ENCODE data around the gene CNNM4. TPM values are rescaled to one million over a fixed set of nuclear protein-coding genes. Genes with fewer than 3 reads are reported as not detected.

CNNM4 gene
- total RNA-seq, 1 donor from 2014 or later = 2.4 TPM

GRCh38 chr2:96815326-96816126 lies 54.8 kb downstream of the CNNM4 start:
- peak; percentile 31 for DNase-seq

- DNase-seq = peak; percentile 96
Measured at GRCh38 chr2:96816127-96816835, 55.6 kb downstream of the CNNM4 start, which contains the start of gene CNNM3. CNNM3 (plus strand) TSS chr2:96816268; CDS start chr2:96816278, 10 bp downstream.

GRCh38 chr2:96816836-96817702 lies 56.4 kb downstream of the CNNM4 start:
- peak; percentile 48 for DNase-seq

- DNase-seq = no peak
Measured at GRCh38 chr2:96817882-96818281, 57.2 kb downstream of the CNNM4 start.

GRCh38 chr2:96819128-96819875 lies 58.6 kb downstream of the CNNM4 start:
- DNase-seq = no peak

- no peak for DNase-seq
Measured at GRCh38 chr2:96819876-96820511, 59.3 kb downstream of the CNNM4 start.

GRCh38 chr2:96821113-96821675 lies 60.5 kb downstream of the CNNM4 start:
- DNase-seq = no peak

- no peak for DNase-seq
Measured at GRCh38 chr2:96822786-96823185, 62.1 kb downstream of the CNNM4 start.

GRCh38 chr2:96823198-96823597 lies 62.5 kb downstream of the CNNM4 start:
- no peak for DNase-seq

- no peak for DNase-seq
Measured at GRCh38 chr2:96824079-96824870, 63.6 kb downstream of the CNNM4 start.

GRCh38 chr2:96825057-96825456 lies 64.4 kb downstream of the CNNM4 start:
- no peak for DNase-seq

- DNase-seq = no peak
Measured at GRCh38 chr2:96826546-96827278, 66.0 kb downstream of the CNNM4 start.

- no peak for DNase-seq
Measured at GRCh38 chr2:96828436-96828835, 67.7 kb downstream of the CNNM4 start.

- no peak for DNase-seq
Measured at GRCh38 chr2:96828874-96829273, 68.2 kb downstream of the CNNM4 start.

GRCh38 chr2:96830044-96830562 lies 69.4 kb downstream of the CNNM4 start:
- no peak for DNase-seq

GRCh38 chr2:96831679-96832078 lies 71.0 kb downstream of the CNNM4 start:
- DNase-seq = no peak

- DNase-seq = no peak
Measured at GRCh38 chr2:96832408-96832753, 71.7 kb downstream of the CNNM4 start.

GRCh38 chr2:96832754-96833507 lies 72.2 kb downstream of the CNNM4 start:
- DNase-seq = no peak

- no peak for DNase-seq
Measured at GRCh38 chr2:96835830-96836229, 75.1 kb downstream of the CNNM4 start.
